ENCODE data around the gene PLEKHM1.
"Not testable (repeated sequence)": the region's sequence is repeated elsewhere in the genome, so short reads cannot be mapped to it uniquely, and the experiment has no call there.

Gene PLEKHM1

GRCh38 chr17:45441526-45442310, 48.8 kb downstream of the PLEKHM1 start:
- H3K4me3 ChIP-seq (ENCODE audit: low read depth, low read length) = no peak overlapping the region

GRCh38 chr17:45440839-45441515, 49.5 kb downstream of the PLEKHM1 start:
- not testable (repeated sequence) for H3K4me3 ChIP-seq (ENCODE audit: low read depth, low read length)

GRCh38 chr17:45440161-45440778, 50.3 kb downstream of the PLEKHM1 start:
- no peak overlapping the region for H3K4me3 ChIP-seq (ENCODE audit: low read depth, low read length)

GRCh38 chr17:45438931-45439610, 51.5 kb downstream of the PLEKHM1 start:
- H3K4me3 ChIP-seq (ENCODE audit: low read depth, low read length) = no peak overlapping the region

GRCh38 chr17:45437465-45438283, 52.8 kb downstream of the PLEKHM1 start:
- H3K4me3 ChIP-seq (ENCODE audit: low read depth, low read length) = no peak overlapping the region

GRCh38 chr17:45436625-45437464, 53.7 kb downstream of the PLEKHM1 start:
- H3K4me3 ChIP-seq (ENCODE audit: low read depth, low read length) = no peak overlapping the region

GRCh38 chr17:45436161-45436560, 54.4 kb downstream of the PLEKHM1 start:
- no peak overlapping the region for H3K4me3 ChIP-seq (ENCODE audit: low read depth, low read length)

- no peak overlapping the region for H3K4me3 ChIP-seq (ENCODE audit: low read depth, low read length)
Measured at GRCh38 chr17:45435481-45435880, 55.0 kb downstream of the PLEKHM1 start.

GRCh38 chr17:45433159-45433535, 57.4 kb downstream of the PLEKHM1 start:
- no peak overlapping the region for H3K4me3 ChIP-seq (ENCODE audit: low read depth, low read length)

GRCh38 chr17:45432405-45433158, 57.9 kb downstream of the PLEKHM1 start, which contains the start of gene ARHGAP27:
ARHGAP27 (minus strand) TSS chr17:45432870; CDS start chr17:45430279, 2,591 bp downstream.
- peak within 1 kb of the TSS; percentile 62 for H3K4me3 ChIP-seq (ENCODE audit: low read depth, low read length)

- peak overlapping the region; percentile 62 for H3K4me3 ChIP-seq (ENCODE audit: low read depth, low read length)
Measured at GRCh38 chr17:45431531-45432404, 58.8 kb downstream of the PLEKHM1 start.

GRCh38 chr17:45430738-45431530, 59.6 kb downstream of the PLEKHM1 start:
- peak overlapping the region; percentile 62 for H3K4me3 ChIP-seq (ENCODE audit: low read depth, low read length)

GRCh38 chr17:45430006-45430737, 60.3 kb downstream of the PLEKHM1 start:
- no peak overlapping the region for H3K4me3 ChIP-seq (ENCODE audit: low read depth, low read length)

- H3K4me3 ChIP-seq (ENCODE audit: low read depth, low read length) = peak overlapping the region; percentile 10
Measured at GRCh38 chr17:45429339-45430005, 61.0 kb downstream of the PLEKHM1 start.

- H3K4me3 ChIP-seq (ENCODE audit: low read depth, low read length) = peak overlapping the region; percentile 10
Measured at GRCh38 chr17:45428931-45429338, 61.6 kb downstream of the PLEKHM1 start.
